ENCODE data around the gene BRPF3. TPM values are rescaled to one million over a fixed set of nuclear protein-coding genes. Genes with fewer than 3 reads are reported as not detected.

The BRPF3 gene
- total and polyA plus RNA-seq, 2 of the 13 experiments (the other 11 are each of a cell fraction or from before 2014, with no cell fraction given) = 12.3 to 22.9 TPM

DNA sequence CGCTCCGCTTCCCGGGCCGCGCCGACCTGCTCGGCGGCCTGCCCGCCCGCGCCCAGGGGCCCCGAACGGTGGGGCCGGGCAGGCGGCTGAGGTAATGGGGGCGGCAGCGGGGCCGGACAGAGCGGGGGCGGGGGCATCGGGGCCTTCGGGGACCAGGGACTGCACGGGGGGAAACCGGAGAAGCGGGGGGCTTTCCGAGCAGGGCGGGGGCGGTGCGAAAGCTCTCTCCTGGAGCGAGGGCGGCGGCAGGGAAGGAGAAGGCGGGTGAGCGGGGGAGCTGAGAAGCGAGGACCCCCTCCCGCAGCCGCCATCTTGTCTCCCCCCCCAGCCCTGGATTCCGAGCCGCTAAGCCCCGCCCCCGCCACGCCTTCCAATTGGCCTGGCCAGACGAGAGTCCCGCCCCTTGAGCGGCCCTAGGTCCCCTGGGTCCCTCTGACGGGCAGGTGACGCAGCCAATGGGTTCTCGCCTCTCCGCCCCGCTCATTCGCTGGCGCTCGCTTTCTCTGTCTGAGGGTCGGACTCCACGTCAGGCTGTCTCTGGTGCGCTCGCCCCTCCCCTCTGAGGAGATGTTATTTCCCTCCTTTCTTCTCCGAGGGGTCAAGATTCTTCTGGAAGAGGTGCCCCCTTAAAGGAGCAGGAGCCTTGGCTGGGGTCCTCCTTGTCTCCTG, 470 bp downstream of the BRPF3 start (continued):
- TF ChIP-seq ZNF781 (CRISPR knock-in tag; IDR thresholded peaks at IDR 0.05; ENCODE audit: borderline replicate concordance, not compliant biosample characterization) = no peak
- no peak for TF ChIP-seq ZNF713 (CRISPR knock-in tag; IDR thresholded peaks at IDR 0.05)
- peak; percentile 49; the same call in 1 of the 2 replicates for TF ChIP-seq ZBTB43 (CRISPR knock-in tag; conservative IDR thresholded peaks at IDR 0.05)
- TF ChIP-seq AGO2 (optimal IDR thresholded peaks at IDR 0.05; ENCODE audit: low read depth, low read length) = peak; percentile 55
- TF ChIP-seq STAG1 (CRISPR knock-in tag; IDR thresholded peaks at IDR 0.05) = no peak
- TF ChIP-seq SP4 (CRISPR knock-in tag; IDR thresholded peaks at IDR 0.05) = peak; percentile 75; the same call in 1 of the 2 replicates
- TF ChIP-seq NFIB (CRISPR knock-in tag; IDR thresholded peaks at IDR 0.05; ENCODE audit: borderline replicate concordance) = no peak
- TF ChIP-seq, protein P1, sequence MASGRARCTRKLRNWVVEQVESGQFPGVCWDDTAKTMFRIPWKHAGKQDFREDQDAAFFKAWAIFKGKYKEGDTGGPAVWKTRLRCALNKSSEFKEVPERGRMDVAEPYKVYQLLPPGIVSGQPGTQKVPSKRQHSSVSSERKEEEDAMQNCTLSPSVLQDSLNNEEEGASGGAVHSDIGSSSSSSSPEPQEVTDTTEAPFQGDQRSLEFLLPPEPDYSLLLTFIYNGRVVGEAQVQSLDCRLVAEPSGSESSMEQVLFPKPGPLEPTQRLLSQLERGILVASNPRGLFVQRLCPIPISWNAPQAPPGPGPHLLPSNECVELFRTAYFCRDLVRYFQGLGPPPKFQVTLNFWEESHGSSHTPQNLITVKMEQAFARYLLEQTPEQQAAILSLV (CRISPR knock-in tag; IDR thresholded peaks at IDR 0.05; ENCODE audit: borderline replicate concordance) = peak; percentile 65; the same call in 1 of the 2 replicates
- no peak; the same call in 1 of the 2 replicates for TF ChIP-seq MYC (CRISPR knock-in tag; IDR thresholded peaks at IDR 0.05; ENCODE audit: borderline replicate concordance)
- no peak for TF ChIP-seq HHEX (CRISPR knock-in tag; IDR thresholded peaks at IDR 0.05)
- no peak for TF ChIP-seq KLF13 (CRISPR knock-in tag; IDR thresholded peaks at IDR 0.05)
- peak; percentile 62; the same call in 1 of the 3 replicates for TF ChIP-seq MXI1 (IDR thresholded peaks at IDR 0.05; ENCODE audit: borderline replicate concordance, low read depth, low read length)
- TF ChIP-seq TBL1XR1 (IDR thresholded peaks at IDR 0.05; ENCODE audit: borderline replicate concordance, low read length, partially characterized antibody) = peak; percentile 24
- TF ChIP-seq PCBP2 (optimal IDR thresholded peaks at IDR 0.05; ENCODE audit: low read depth, low read length, poor library complexity, severe bottlenecking) = no peak
- no peak for TF ChIP-seq SMAD9 (CRISPR knock-in tag; IDR thresholded peaks at IDR 0.05)
- TF ChIP-seq NFYB (CRISPR knock-in tag; IDR thresholded peaks at IDR 0.05) = peak; percentile 91
- no peak for TF ChIP-seq ZNF792 (CRISPR knock-in tag; IDR thresholded peaks at IDR 0.05)
- TF ChIP-seq BCL6 (CRISPR knock-in tag; IDR thresholded peaks at IDR 0.05) = no peak
- no peak for TF ChIP-seq THYN1 (CRISPR knock-in tag; IDR thresholded peaks at IDR 0.05; ENCODE audit: borderline replicate concordance, low read depth)
- no peak for TF ChIP-seq ADNP (CRISPR knock-in tag; IDR thresholded peaks at IDR 0.05)
- TF ChIP-seq ZNF546 (CRISPR knock-in tag; conservative IDR thresholded peaks at IDR 0.05) = 0 out of 2 replicates have a peak, but pooled peaks have one; percentile 57
- TF ChIP-seq HCFC1 (IDR thresholded peaks at IDR 0.05; ENCODE audit: low read depth, low read length) = 0 out of 2 replicates have a peak, but pooled peaks have one; percentile 15
- TF ChIP-seq IRX3 (CRISPR knock-in tag; IDR thresholded peaks at IDR 0.05; ENCODE audit: borderline replicate concordance, low read depth) = no peak
- TF ChIP-seq RNF219 (CRISPR knock-in tag; IDR thresholded peaks at IDR 0.05) = no peak
- TF ChIP-seq CAMTA2 (CRISPR knock-in tag; IDR thresholded peaks at IDR 0.05; ENCODE audit: borderline replicate concordance) = no peak
- no peak for TF ChIP-seq RCOR2 (CRISPR knock-in tag; IDR thresholded peaks at IDR 0.05)
- TF ChIP-seq ZFP37 (CRISPR knock-in tag; IDR thresholded peaks at IDR 0.05; ENCODE audit: borderline replicate concordance) = no peak
- TF ChIP-seq ZNF335 (CRISPR knock-in tag; IDR thresholded peaks at IDR 0.05) = no peak

Data from HepG2 (cell line).